A549 treated with GW870086 at 1 μM for 4 hours (cell line): ENCODE measurements around the gene ZNF337. TPM values are rescaled to one million over a fixed set of nuclear protein-coding genes. Genes with fewer than 3 reads are reported as not detected.

Source experiments
- total RNA-seq: library from RNA; stranded (reverse); fragments of 200-300 nt; extraction: Qiagen RNA extraction; gene quantifications from 5 replicates; pipeline ENCODE4 v1.2.3, GENCODE V29; 2022; ENCODE audit warnings: low read depth

Gene ZNF337
- 17.6 to 20.4 TPM (median 19.2 TPM) in 5 replicates for total RNA-seq

GRCh38 chr20:25696371-25697131 lies at the start of gene ZNF337:
Gene ZNF337 (minus strand): TSS chr20:25696853. CDS start chr20:25686417, 10,436 bp downstream.

Other genes starting within 250 kb of the ZNF337 start
- gene NINL, start 111.3 kb downstream of the ZNF337 start, total RNA-seq, result 12.9 to 16.1 TPM (median 13.1 TPM) in 5 replicates
- 6.4 to 8.7 TPM (median 7.5 TPM) in 5 replicates for gene NANP, start 72.8 kb downstream of the ZNF337 start, total RNA-seq